AG10803 (cell line): ENCODE measurements around the gene TMEM154.

ENCODE experiments used
- DNase-seq: peaks from one replicate; pipeline ENCODE4 v3.0.0; 2010; ENCODE audit warnings: low read depth
- H3K4me3 ChIP-seq: 2 replicates; pipeline ENCODE4 v1.5.1; 2011; ENCODE audit warnings: mild to moderate bottlenecking, low read length, control low read depth
- TF ChIP-seq, protein P1 (sequence below): conservative IDR thresholded peaks from 2 replicates; pipeline ENCODE4 v1.5.1; 2011; ENCODE audit warnings: mild to moderate bottlenecking, low read length, control low read depth, inconsistent platforms

Gene TMEM154

DNA sequence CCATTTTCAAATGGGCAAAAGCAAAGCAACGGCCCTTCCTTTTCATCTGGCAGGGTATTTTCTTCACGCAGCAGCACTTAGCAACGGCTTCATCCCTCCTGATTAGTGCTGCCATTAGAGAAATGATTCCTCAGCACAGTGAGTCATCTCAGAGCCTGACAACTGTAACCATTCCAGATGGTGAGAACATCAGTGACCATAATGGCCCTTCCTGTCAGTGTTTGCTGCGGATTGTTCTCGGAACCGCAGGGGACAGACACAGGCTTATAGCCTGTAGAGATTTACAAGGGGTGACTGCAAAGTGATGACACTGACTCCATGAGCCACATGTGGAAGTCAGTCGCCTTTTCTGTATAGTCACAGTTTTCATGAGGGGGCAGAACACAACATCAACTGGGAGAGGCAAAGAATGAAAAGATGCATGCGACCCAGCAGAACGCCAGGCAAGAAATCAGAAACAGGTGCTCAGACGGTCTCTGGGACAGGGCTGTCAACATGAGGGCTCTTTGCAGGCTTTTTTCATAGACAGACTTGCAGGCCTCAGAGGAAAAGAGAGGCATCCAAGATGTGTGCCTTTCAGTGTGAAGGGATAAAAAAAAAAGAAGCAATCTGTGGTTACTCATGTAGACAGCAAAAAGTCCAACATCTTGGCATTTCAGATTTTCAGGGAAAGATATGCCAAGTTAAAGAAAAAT lies 74.0 kb downstream of the TMEM154 start:
- H3K4me3 ChIP-seq: no peak overlapping the region; the same call in 1 of the 2 replicates
- peak; percentile 72 for DNase-seq
- TF ChIP-seq, protein P1, sequence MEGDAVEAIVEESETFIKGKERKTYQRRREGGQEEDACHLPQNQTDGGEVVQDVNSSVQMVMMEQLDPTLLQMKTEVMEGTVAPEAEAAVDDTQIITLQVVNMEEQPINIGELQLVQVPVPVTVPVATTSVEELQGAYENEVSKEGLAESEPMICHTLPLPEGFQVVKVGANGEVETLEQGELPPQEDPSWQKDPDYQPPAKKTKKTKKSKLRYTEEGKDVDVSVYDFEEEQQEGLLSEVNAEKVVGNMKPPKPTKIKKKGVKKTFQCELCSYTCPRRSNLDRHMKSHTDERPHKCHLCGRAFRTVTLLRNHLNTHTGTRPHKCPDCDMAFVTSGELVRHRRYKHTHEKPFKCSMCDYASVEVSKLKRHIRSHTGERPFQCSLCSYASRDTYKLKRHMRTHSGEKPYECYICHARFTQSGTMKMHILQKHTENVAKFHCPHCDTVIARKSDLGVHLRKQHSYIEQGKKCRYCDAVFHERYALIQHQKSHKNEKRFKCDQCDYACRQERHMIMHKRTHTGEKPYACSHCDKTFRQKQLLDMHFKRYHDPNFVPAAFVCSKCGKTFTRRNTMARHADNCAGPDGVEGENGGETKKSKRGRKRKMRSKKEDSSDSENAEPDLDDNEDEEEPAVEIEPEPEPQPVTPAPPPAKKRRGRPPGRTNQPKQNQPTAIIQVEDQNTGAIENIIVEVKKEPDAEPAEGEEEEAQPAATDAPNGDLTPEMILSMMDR: no peak

DNA sequence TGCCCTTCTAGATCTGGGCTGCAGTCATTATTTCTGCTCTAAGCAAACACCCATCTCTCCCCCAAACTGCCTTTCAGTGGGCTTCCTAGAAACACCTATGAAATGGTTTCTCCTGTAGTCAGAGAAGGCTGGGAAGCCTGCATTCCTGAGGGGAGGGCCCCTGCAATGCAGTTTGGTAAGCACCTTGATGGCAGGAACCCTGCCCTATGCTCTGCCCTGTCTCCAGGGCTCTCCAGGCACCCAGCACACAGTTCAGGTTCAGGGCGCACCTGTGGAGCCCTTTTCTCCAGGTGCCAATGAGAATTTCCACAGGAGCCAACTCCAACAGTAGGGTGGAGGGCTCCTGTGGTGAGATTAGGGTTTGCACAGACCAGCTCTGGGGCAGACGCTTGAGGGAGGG lies 74.8 kb downstream of the TMEM154 start:
- TF ChIP-seq, protein P1: no peak
- no peak for DNase-seq
- H3K4me3 ChIP-seq: no peak overlapping the region

DNA sequence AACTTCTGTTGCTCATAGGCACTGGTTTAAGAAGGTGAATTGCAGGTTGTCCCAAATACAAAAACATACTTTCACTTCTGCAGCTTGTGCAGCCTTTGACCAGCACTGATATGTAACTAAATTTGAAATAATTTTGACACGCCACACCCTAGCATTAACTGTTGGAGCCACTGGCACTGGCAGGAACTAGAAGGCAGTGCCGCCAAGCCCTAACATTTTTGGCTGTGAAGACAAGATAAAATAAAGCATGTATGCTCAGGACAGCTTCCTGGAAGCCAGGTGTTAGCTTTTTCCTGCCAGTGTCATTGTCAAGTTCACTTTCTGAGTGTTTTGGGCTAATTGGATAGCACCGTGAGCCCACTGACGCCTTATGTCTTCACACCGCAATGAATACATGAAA lies 78.6 kb downstream of the TMEM154 start:
- TF ChIP-seq, protein P1: no peak
- no peak for DNase-seq
- no peak overlapping the region for H3K4me3 ChIP-seq

DNA sequence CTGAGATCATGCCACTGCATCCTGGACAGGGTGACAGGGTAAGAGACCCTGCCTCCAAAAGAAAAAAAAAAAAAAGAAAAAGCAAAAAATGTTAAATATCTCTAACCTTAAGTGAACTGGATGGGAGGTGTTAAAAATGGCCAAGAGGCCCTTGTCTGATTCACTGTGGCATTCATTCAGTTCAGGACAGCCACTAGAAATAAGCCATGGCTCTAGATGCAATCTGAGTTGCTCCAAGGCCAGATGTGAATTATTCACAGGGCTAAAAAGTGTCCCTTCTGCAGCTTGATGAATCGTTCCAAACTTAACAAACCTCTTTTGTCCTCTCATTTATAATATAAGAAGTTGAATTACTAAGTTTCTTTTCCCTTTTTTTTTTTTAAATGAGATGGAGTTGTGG lies 80.2 kb downstream of the TMEM154 start:
- TF ChIP-seq, protein P1: no peak
- no peak overlapping the region for H3K4me3 ChIP-seq
- no peak for DNase-seq

DNA sequence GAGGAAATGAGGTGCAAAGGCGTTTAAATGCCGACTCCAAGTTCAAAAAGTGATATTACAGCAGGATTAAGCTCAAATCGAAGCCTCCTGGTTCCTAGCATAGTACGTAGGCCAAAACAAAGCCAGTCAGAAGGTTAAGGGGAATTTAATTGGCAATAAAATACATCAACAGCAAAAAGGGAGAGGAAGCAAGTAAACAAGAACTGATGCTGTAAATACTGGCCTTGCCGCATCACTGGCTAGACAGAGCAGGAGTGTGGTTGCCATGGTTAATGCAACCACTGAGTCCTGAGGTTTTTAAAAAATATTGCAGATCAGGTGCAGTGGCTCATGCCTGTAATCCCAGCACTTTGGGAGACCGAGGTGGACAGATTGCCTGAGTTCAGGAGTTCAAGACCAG lies 80.7 kb downstream of the TMEM154 start:
- no peak overlapping the region for H3K4me3 ChIP-seq
- DNase-seq: no peak
- TF ChIP-seq, protein P1: no peak

DNA sequence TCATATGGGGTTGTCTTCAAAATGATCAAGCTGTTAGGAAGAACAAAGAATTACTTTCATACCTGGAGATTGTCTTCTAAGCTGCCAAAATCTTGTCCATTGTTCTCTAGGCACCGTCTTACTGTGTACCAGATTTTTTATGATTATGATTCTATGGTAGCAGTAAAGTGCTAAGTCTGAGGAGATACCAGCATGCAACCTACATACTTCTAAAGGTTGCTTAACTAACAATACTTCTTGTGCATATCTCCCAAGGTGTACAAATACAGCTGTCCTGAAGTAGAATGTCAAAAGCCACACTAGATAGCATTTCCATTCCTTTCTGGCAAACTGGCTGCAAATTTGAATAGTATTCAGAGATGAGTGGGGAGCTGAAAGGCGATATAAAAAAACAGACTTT lies 81.3 kb downstream of the TMEM154 start:
- no peak for DNase-seq
- TF ChIP-seq, protein P1: no peak
- H3K4me3 ChIP-seq: no peak overlapping the region
